GM18951 (cell line): Measurements from ENCODE around the gene ABAT.
"Not testable (repeated sequence)": the region's sequence is repeated elsewhere in the genome, so short reads cannot be mapped to it uniquely, and the experiment has no call there.

ENCODE experiments used
- POLR2A ChIP-seq: IDR thresholded peaks from 4 replicates; pipeline ENCODE4 v1.6.1; 2011; ENCODE audit warnings: mild to moderate bottlenecking; ENCODE audit not compliant: insufficient read length, insufficient read depth; ENCODE audit errors: extremely low read depth
- in situ Hi-C: fragments of 300-500 bp; cut with MboI; formaldehyde crosslinking; loops from one replicate; pipeline ENCODE4 v1.12.0; 2022; ENCODE audit warnings: low sequenced_read_pairs, mixed read lengths, inconsistent platforms; ENCODE audit not compliant: unreplicated experiment

Gene ABAT

GRCh38 chr16:8703693-8704092 is 29.3 kb downstream of the ABAT start:
- in situ Hi-C loops: no loop called here

GRCh38 chr16:8704098-8704497 is 29.7 kb downstream of the ABAT start:
- in situ Hi-C loops: no loop called here

More at GRCh38 chr16:8703693-8704092, 29.3 kb downstream of the ABAT start:
- no peak for TF ChIP-seq POLR2A

GRCh38 chr16:8705100-8705822 is 30.8 kb downstream of the ABAT start:
- in situ Hi-C loops: not testable (repeated sequence)

More at GRCh38 chr16:8704098-8704497, 29.7 kb downstream of the ABAT start:
- no peak for TF ChIP-seq POLR2A

GRCh38 chr16:8708536-8708935 is 34.1 kb downstream of the ABAT start:
- TF ChIP-seq POLR2A: no peak
- in situ Hi-C loops: no loop called here

GRCh38 chr16:8712589-8713361 is 38.4 kb downstream of the ABAT start:
- in situ Hi-C loops: no loop called here
- TF ChIP-seq POLR2A: no peak

GRCh38 chr16:8713635-8714172 is 39.3 kb downstream of the ABAT start:
- no peak for TF ChIP-seq POLR2A
- in situ Hi-C loops: no loop called here

GRCh38 chr16:8714174-8714573 is 39.8 kb downstream of the ABAT start:
- in situ Hi-C loops: no loop called here
- TF ChIP-seq POLR2A: no peak

- TF ChIP-seq POLR2A: no peak
- in situ Hi-C loops: no loop called here
Observed at GRCh38 chr16:8714807-8715206, 40.4 kb downstream of the ABAT start.

- in situ Hi-C loops: no loop called here
- no peak for TF ChIP-seq POLR2A
Observed at GRCh38 chr16:8716052-8716451, 41.6 kb downstream of the ABAT start.

- TF ChIP-seq POLR2A: no peak
- in situ Hi-C loops: no loop called here
Observed at GRCh38 chr16:8716592-8716991, 42.2 kb downstream of the ABAT start.

GRCh38 chr16:8717469-8717868 is 43.1 kb downstream of the ABAT start:
- in situ Hi-C loops: no loop called here
- no peak for TF ChIP-seq POLR2A

GRCh38 chr16:8717892-8718415 is 43.5 kb downstream of the ABAT start:
- TF ChIP-seq POLR2A: no peak
- in situ Hi-C loops: no loop called here

- no peak for TF ChIP-seq POLR2A
- in situ Hi-C loops: no loop called here
Observed at GRCh38 chr16:8718851-8719680, 44.6 kb downstream of the ABAT start.
